Esophagus squamous epithelium (tissue), 5 donors: ENCODE measurements around the gene MATK. TPM values are rescaled to one million over a fixed set of nuclear protein-coding genes. Genes with fewer than 3 reads are reported as not detected.

ENCODE experiments used
- DNase-seq: peaks from one replicate; lab custom pipeline; 2025; lab: John Stamatoyannopoulos, UW
- H3K27ac ChIP-seq, 4 donors: fragments of 200-600 bp; sonication (generic); one replicate each; pipeline ENCODE4 v1.5.1; 2016 to 2019; ENCODE audit warnings: mild to moderate bottlenecking in 1 of 4
- H3K27me3 ChIP-seq, 4 donors: fragments of 200-600 bp; sonication (generic); 1 replicate in 3 of 4; 2 replicates in 1 of 4; pipeline versions ENCODE4 v1.5.1 to v1.6.0; 2017 to 2021; ENCODE audit warnings: antibody characterized with exemption in 1 of 4
- H3K36me3 ChIP-seq, 3 donors: fragments of 200-600 bp; sonication (generic); one replicate each; pipeline ENCODE4 v1.5.1; 2016 to 2019
- H3K4me1 ChIP-seq, 3 donors: fragments of 200-600 bp; sonication (generic); one replicate each; pipeline ENCODE4 v1.5.1; 2017 to 2019
- H3K4me3 ChIP-seq, 4 donors: fragments of 200-600 bp; sonication (generic); 1 replicate in 3 of 4; 2 replicates in 1 of 4; pipeline ENCODE4 v1.5.1; 2016 to 2019; ENCODE audit warnings: mild to moderate bottlenecking in 2 of 4, moderate library complexity in 1 of 4
- H3K9me3 ChIP-seq, 3 donors: fragments of 200-600 bp; sonication (generic); one replicate each; pipeline ENCODE4 v1.5.1; 2016 to 2019
- CTCF ChIP-seq, 6 experiments: fragments of 450-650 bp in 4 of 6; fragments of 200-600 bp in 2 of 6; sonication (generic) in 2 of 6; IDR thresholded peaks; one replicate each; pipeline ENCODE4 v1.5.1; 2016 to 2019; ENCODE audit warnings: antibody characterized with exemption in 6 of 6, mild to moderate bottlenecking in 4 of 6, moderate library complexity in 4 of 6
- POLR2A ChIP-seq, 4 donors: fragments of 450-650 bp; IDR thresholded peaks; one replicate each; pipeline ENCODE4 v1.6.1; 2017; ENCODE audit warnings: antibody characterized with exemption in 4 of 4, mild to moderate bottlenecking in 4 of 4, moderate library complexity in 3 of 4
- WGBS, 2 donors: methylation state at CpG; one replicate each; pipeline ENCODE4 v1.1.5; 2018; 5-methylcytosine and 5-hydroxymethylcytosine counted together
- intact Hi-C: fragments of 100-400 bp; cut with DNase I; formaldehyde crosslinking; loops from one replicate; pipeline ENCODE4 v1.15.0; 2022
- total RNA-seq, 4 donors: library from RNA; depleted of rRNA; stranded (reverse); fragments of >200 nt; gene quantifications; one replicate each; pipeline ENCODE4 v1.1.0, GENCODE V29; 2016
- donor health status: DM: yes; HTN: yes; CAD: no.

MATK gene
- total RNA-seq, 4 donors from 2014 or later: 1.1 to 4.4 (median 2.1) TPM; not detected in 1

GRCh38 chr19:3762501-3763459 lies 23.4 kb downstream of the MATK start, which contains the start of gene MRPL54:
TSS of gene MRPL54 (plus strand) at chr19:3762682. CDS start at chr19:3762701, 19 bp downstream.
- intact Hi-C loops: no loop called here
- peak within 1 kb of the TSS; percentile 82 to 96 (median 88) for H3K4me3 ChIP-seq
- peaks cover 3 to 52% (median 11%) of the 10 kb centered on the region in 3 donors for H3K36me3 ChIP-seq
- no peaks in the 10 kb centered on the region for H3K9me3 ChIP-seq
- TF ChIP-seq POLR2A (IDR thresholded peaks at IDR 0.05) (peak in 3 of 4 donors; percentile 10 to 71 (median 59)), CTCF (IDR thresholded peaks at IDR 0.05) (peak in 1 of 6 experiments; percentile 37)
- H3K4me1 ChIP-seq: peaks cover 17 to 51% (median 35%) of the 10 kb centered on the region in 3 donors
- H3K27me3 ChIP-seq: no peaks in the 10 kb centered on the region
- peak within 1 kb of the TSS; percentile 93 to 96 (median 96) for H3K27ac ChIP-seq
- peak; percentile 90 for DNase-seq
- 1 to 3% methylated on average over 30 to 45 of the region's 47 CpGs for WGBS, 2 donors

- H3K4me3 ChIP-seq: peak overlapping the region in 2 of 4 donors; percentile 61 to 82
- no peak for TF ChIP-seq CTCF (IDR thresholded peaks at IDR 0.05)
- TF ChIP-seq POLR2A (IDR thresholded peaks at IDR 0.05): no peak
- no peaks in the 10 kb centered on the region for H3K9me3 ChIP-seq
- peaks cover 17 to 51% (median 35%) of the 10 kb centered on the region in 3 donors for H3K4me1 ChIP-seq
- 36 to 44% methylated on average over 1 of the region's 1 CpG for WGBS, 2 donors
- no peak for DNase-seq
- peaks cover 0 to 52% (median 15%) of the 10 kb centered on the region in 3 donors for H3K36me3 ChIP-seq
- H3K27ac ChIP-seq: peak overlapping the region; percentile 93 to 96 (median 96)
- intact Hi-C loops: no loop called here
- H3K27me3 ChIP-seq: no peaks in the 10 kb centered on the region
Measured at GRCh38 chr19:3762130-3762473, 24.1 kb downstream of the MATK start.

GRCh38 chr19:3761382-3762129 lies 24.6 kb downstream of the MATK start, which contains the start of gene APBA3:
TSS of gene APBA3 (minus strand) at chr19:3761692. CDS start at chr19:3760264, 1,428 bp downstream.
- Histone ChIP-seq H3K36me3 (peaks cover 0 to 51% (median 17%) of the 10 kb centered on the region in 3 donors), H3K4me3 (peak within 1 kb of the TSS; percentile 82 to 96 (median 88)), H3K9me3 (no peaks in the 10 kb centered on the region), H3K27ac (peak within 1 kb of the TSS; percentile 93 to 96 (median 96)), H3K27me3 (no peaks in the 10 kb centered on the region), H3K4me1 (peaks cover 17 to 51% (median 35%) of the 10 kb centered on the region in 3 donors)
- intact Hi-C loops: no loop called here
- peak; percentile 67 to 91 (median 74) for TF ChIP-seq CTCF (IDR thresholded peaks at IDR 0.05)
- TF ChIP-seq POLR2A (IDR thresholded peaks at IDR 0.05): peak in 2 of 4 donors; percentile 48 to 80
- peak; percentile 72 for DNase-seq
- 10 to 14% methylated on average over 6 to 9 of the region's 45 CpGs for WGBS, 2 donors

GRCh38 chr19:3760871-3761361 lies 25.3 kb downstream of the MATK start:
- intact Hi-C loops: no loop called here
- peaks cover 17 to 51% (median 35%) of the 10 kb centered on the region in 3 donors for H3K4me1 ChIP-seq
- H3K9me3 ChIP-seq: no peaks in the 10 kb centered on the region
- no peaks in the 10 kb centered on the region for H3K27me3 ChIP-seq
- DNase-seq: no peak
- peaks cover 0 to 44% (median 18%) of the 10 kb centered on the region in 3 donors for H3K36me3 ChIP-seq
- WGBS, 2 donors: 11 to 22% methylated on average over 7 of the region's 7 CpGs
- peak overlapping the region; percentile 82 to 96 (median 88) for H3K4me3 ChIP-seq
- peak overlapping the region; percentile 87 to 96 (median 94) for H3K27ac ChIP-seq
- no peak for TF ChIP-seq POLR2A (IDR thresholded peaks at IDR 0.05)
- no peak for TF ChIP-seq CTCF (IDR thresholded peaks at IDR 0.05)
